Measurements from ENCODE around the gene SSH2. TPM values are rescaled to one million over a fixed set of nuclear protein-coding genes. Genes with fewer than 3 reads are reported as not detected.
A peak's percentile ranks its signal among the peaks of the same experiment; 100 is the strongest.

Gene SSH2
- total and polyA plus RNA-seq, 2 donors from 2014 or later, result 19.7 to 62.5 TPM

- H3K9ac ChIP-seq (ENCODE audit: low read length in 3 of 3), result peak overlapping the region in 1 of 3 donors; percentile 36
- H3K4me1 ChIP-seq (ENCODE audit: control insufficient read depth in 2 of 3, insufficient read depth in 2 of 3, low read depth in 1 of 3, low read length in 3 of 3), result peaks cover 2 to 26% (median 25%) of the 10 kb centered on the region in 3 donors
- no peak for TF ChIP-seq CTCF (IDR thresholded peaks at IDR 0.05; ENCODE audit: borderline replicate concordance, extremely low read depth, insufficient read depth)
- H3K4me3 ChIP-seq (ENCODE audit: low read length in 3 of 3), result peak overlapping the region in 2 of 3 donors; percentile 30 to 47
- H3K36me3 ChIP-seq (ENCODE audit: control insufficient read depth in 2 of 3, insufficient read depth in 3 of 3, low read length in 3 of 3), result no peaks in the 10 kb centered on the region
- intact Hi-C loops (cut with DNase I), result no loop called here
- FAIRE-seq (no peak), DNase-seq (peak in 4 of 5 donors; percentile 39 to 71 (median 59))
- H3K9me3 ChIP-seq (ENCODE audit: control insufficient read depth in 2 of 3, insufficient read depth in 1 of 3, low read length in 3 of 3), result no peaks in the 10 kb centered on the region
- H3K27me3 ChIP-seq (ENCODE audit: control insufficient read depth, insufficient read depth, low read length), result no peaks in the 10 kb centered on the region
- peak overlapping the region; percentile 92 to 93 for H3K27ac ChIP-seq (ENCODE audit: low read depth in 2 of 2, low read length in 2 of 2)
Observed at GRCh38 chr17:29710891-29711418, 219.1 kb downstream of the SSH2 start.

GRCh38 chr17:29710520-29710884 lies 219.5 kb downstream of the SSH2 start:
- peak in 1 of 5 donors; percentile 29 for DNase-seq
- intact Hi-C loops (cut with DNase I), result no loop called here
- H3K27ac ChIP-seq (ENCODE audit: low read depth in 2 of 2, low read length in 2 of 2), result peak overlapping the region; percentile 92 to 93
- H3K36me3 ChIP-seq (ENCODE audit: control insufficient read depth in 2 of 3, insufficient read depth in 3 of 3, low read length in 3 of 3), result no peaks in the 10 kb centered on the region
- peak overlapping the region in 2 of 3 donors; percentile 30 to 47 for H3K4me3 ChIP-seq (ENCODE audit: low read length in 3 of 3)
- peaks cover 2 to 26% (median 25%) of the 10 kb centered on the region in 3 donors for H3K4me1 ChIP-seq (ENCODE audit: control insufficient read depth in 2 of 3, insufficient read depth in 2 of 3, low read depth in 1 of 3, low read length in 3 of 3)
- peak overlapping the region in 1 of 3 donors; percentile 36 for H3K9ac ChIP-seq (ENCODE audit: low read length in 3 of 3)
- no peak for TF ChIP-seq CTCF (IDR thresholded peaks at IDR 0.05; ENCODE audit: borderline replicate concordance, extremely low read depth, insufficient read depth)
- no peaks in the 10 kb centered on the region for H3K9me3 ChIP-seq (ENCODE audit: control insufficient read depth in 2 of 3, insufficient read depth in 1 of 3, low read length in 3 of 3)
- no peaks in the 10 kb centered on the region for H3K27me3 ChIP-seq (ENCODE audit: control insufficient read depth, insufficient read depth, low read length)
- FAIRE-seq, result no peak

GRCh38 chr17:29709866-29710519 lies 220.0 kb downstream of the SSH2 start:
- Histone ChIP-seq H3K36me3 (ENCODE audit: control insufficient read depth in 2 of 3, insufficient read depth in 3 of 3, low read length in 3 of 3) (no peaks in the 10 kb centered on the region), H3K27me3 (ENCODE audit: control insufficient read depth, insufficient read depth, low read length) (no peaks in the 10 kb centered on the region), H3K4me1 (ENCODE audit: control insufficient read depth in 2 of 3, insufficient read depth in 2 of 3, low read depth in 1 of 3, low read length in 3 of 3) (peaks cover 2 to 26% (median 25%) of the 10 kb centered on the region in 3 donors), H3K9me3 (ENCODE audit: control insufficient read depth in 2 of 3, insufficient read depth in 1 of 3, low read length in 3 of 3) (no peaks in the 10 kb centered on the region), H3K4me3 (ENCODE audit: low read length in 3 of 3) (peak overlapping the region in 2 of 3 donors; percentile 30 to 47), H3K9ac (ENCODE audit: low read length in 3 of 3) (peak overlapping the region in 1 of 3 donors; percentile 47), H3K27ac (ENCODE audit: low read depth in 2 of 2, low read length in 2 of 2) (peak overlapping the region; percentile 92 to 93)
- peak; percentile 41 for FAIRE-seq
- peak in 3 of 5 donors; percentile 57 to 85 (median 83) for DNase-seq
- intact Hi-C loops (cut with DNase I), result no loop called here
- TF ChIP-seq CTCF (IDR thresholded peaks at IDR 0.05; ENCODE audit: borderline replicate concordance, extremely low read depth, insufficient read depth), result no peak

All from kidney (tissue), 14 donors.